ENCODE measurements around the gene ZNF609. TPM values are rescaled to one million over a fixed set of nuclear protein-coding genes. Genes with fewer than 3 reads are reported as not detected.
"Not testable (repeated sequence)": the region's sequence is repeated elsewhere in the genome, so short reads cannot be mapped to it uniquely, and the experiment has no call there.

Gene ZNF609
- polyA plus RNA-seq, 1 donor (not counting 4 experiments of a cell fraction or from before 2014, with no cell fraction given): 16.9 TPM

GRCh38 chr15:64636556-64636955, 176.2 kb downstream of the ZNF609 start:
- H3K9me3 ChIP-seq (ENCODE audit: control insufficient read depth, low read depth, low read length): no peaks in the 10 kb centered on the region
- dilution Hi-C loops (cut with MboI; ENCODE audit: extremely low pct_ligation_motif_present, low sequenced_read_pairs): no loop called here
- peaks cover 22% of the 10 kb centered on the region for H3K79me2 ChIP-seq (ENCODE audit: control insufficient read depth, insufficient read depth, low read length)
- no peak overlapping the region for H2AFZ ChIP-seq (ENCODE audit: control insufficient read depth, low read length)
- no peak overlapping the region for H3K4me3 ChIP-seq (ENCODE audit: control insufficient read depth in 2 of 3, extremely low read depth in 1 of 3, insufficient read depth in 2 of 3, low read depth in 1 of 3, low read length in 3 of 3)
- no peaks in the 10 kb centered on the region for H3K9me1 ChIP-seq (ENCODE audit: control insufficient read depth, extremely low read depth, insufficient read depth, low read length)
- H3K4me2 ChIP-seq (ENCODE audit: control insufficient read depth, extremely low read depth, insufficient read depth, low read depth, low read length): no peak overlapping the region
- H3K27ac ChIP-seq (ENCODE audit: control insufficient read depth, insufficient read depth, low read length): no peak overlapping the region
- H3K27me3 ChIP-seq (ENCODE audit: control insufficient read depth, extremely low read depth, insufficient read depth, low read length): no peaks in the 10 kb centered on the region
- TF ChIP-seq CTCF (optimal IDR thresholded peaks at IDR 0.05 in 1 of 3, IDR thresholded peaks at IDR 0.05 in 1 of 3, conservative IDR thresholded peaks at IDR 0.05 in 1 of 3; ENCODE audit: extremely low read depth in 1 of 3, insufficient read depth in 2 of 3, low read length in 3 of 3) (no peak), EZH2 (IDR thresholded peaks at IDR 0.05; ENCODE audit: low read length) (no peak)
- H3K4me1 ChIP-seq (ENCODE audit: control insufficient read depth, extremely low read depth, insufficient read depth, low read length): peaks cover 20% of the 10 kb centered on the region
- FAIRE-seq: no peak
- H4K20me1 ChIP-seq (ENCODE audit: control insufficient read depth, extremely low read depth, insufficient read depth, low read length): no peaks in the 10 kb centered on the region
- no peak overlapping the region for H3K9ac ChIP-seq (ENCODE audit: control insufficient read depth, extremely low read depth, insufficient read depth, low read length)
- H3K36me3 ChIP-seq (ENCODE audit: control insufficient read depth in 2 of 2, extremely low read depth in 1 of 2, insufficient read depth in 2 of 2, low read length in 2 of 2): peaks cover 0 to 9% of the 10 kb centered on the region in 2 experiments
- DNase-seq (ENCODE audit: low read depth, low spot score): no peak

DNA sequence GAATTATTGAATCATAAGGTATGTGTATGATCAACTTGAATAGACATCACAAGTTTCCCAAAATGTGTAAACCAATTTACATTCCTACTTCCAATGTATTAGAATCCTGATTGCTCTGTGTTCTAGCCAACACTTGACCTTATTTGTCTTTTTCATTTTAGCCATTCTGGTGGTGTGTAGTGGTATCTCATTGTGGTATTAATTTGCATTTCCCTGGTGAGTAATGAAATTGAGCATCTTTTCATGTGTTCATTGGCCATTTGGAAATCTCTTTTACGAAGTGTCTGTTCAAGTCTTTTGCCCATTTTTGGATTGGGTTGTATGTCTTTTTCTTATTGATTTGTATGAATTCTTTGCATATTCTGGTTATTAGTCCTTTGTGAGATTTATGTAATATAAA, 177.0 kb downstream of the ZNF609 start:
- peaks cover 20% of the 10 kb centered on the region for H3K4me1 ChIP-seq (ENCODE audit: control insufficient read depth, extremely low read depth, insufficient read depth, low read length)
- no peak for TF ChIP-seq EZH2 (IDR thresholded peaks at IDR 0.05; ENCODE audit: low read length)
- no peak for TF ChIP-seq CTCF (optimal IDR thresholded peaks at IDR 0.05 in 1 of 3, IDR thresholded peaks at IDR 0.05 in 1 of 3, conservative IDR thresholded peaks at IDR 0.05 in 1 of 3; ENCODE audit: extremely low read depth in 1 of 3, insufficient read depth in 2 of 3, low read length in 3 of 3)
- H3K9me1 ChIP-seq (ENCODE audit: control insufficient read depth, extremely low read depth, insufficient read depth, low read length): no peaks in the 10 kb centered on the region
- dilution Hi-C loops (cut with MboI; ENCODE audit: extremely low pct_ligation_motif_present, low sequenced_read_pairs): no loop called here
- H3K79me2 ChIP-seq (ENCODE audit: control insufficient read depth, insufficient read depth, low read length): peaks cover 20% of the 10 kb centered on the region
- no peaks in the 10 kb centered on the region for H3K27me3 ChIP-seq (ENCODE audit: control insufficient read depth, extremely low read depth, insufficient read depth, low read length)
- H3K36me3 ChIP-seq (ENCODE audit: control insufficient read depth in 2 of 2, extremely low read depth in 1 of 2, insufficient read depth in 2 of 2, low read length in 2 of 2): peaks cover 1 to 9% of the 10 kb centered on the region in 2 experiments
- no peak overlapping the region for H3K27ac ChIP-seq (ENCODE audit: control insufficient read depth, insufficient read depth, low read length)
- no peak overlapping the region for H3K4me3 ChIP-seq (ENCODE audit: control insufficient read depth in 2 of 3, extremely low read depth in 1 of 3, insufficient read depth in 2 of 3, low read depth in 1 of 3, low read length in 3 of 3)
- H4K20me1 ChIP-seq (ENCODE audit: control insufficient read depth, extremely low read depth, insufficient read depth, low read length): no peaks in the 10 kb centered on the region
- no peak for FAIRE-seq
- no peak overlapping the region for H3K9ac ChIP-seq (ENCODE audit: control insufficient read depth, extremely low read depth, insufficient read depth, low read length)
- no peaks in the 10 kb centered on the region for H3K9me3 ChIP-seq (ENCODE audit: control insufficient read depth, low read depth, low read length)
- no peak overlapping the region for H2AFZ ChIP-seq (ENCODE audit: control insufficient read depth, low read length)
- no peak overlapping the region for H3K4me2 ChIP-seq (ENCODE audit: control insufficient read depth, extremely low read depth, insufficient read depth, low read depth, low read length)
- DNase-seq (ENCODE audit: low read depth, low spot score): no peak

GRCh38 chr15:64639744-64640143, 179.4 kb downstream of the ZNF609 start:
- Histone ChIP-seq H3K4me1 (ENCODE audit: control insufficient read depth, extremely low read depth, insufficient read depth, low read length) (peaks cover 15% of the 10 kb centered on the region), H3K79me2 (ENCODE audit: control insufficient read depth, insufficient read depth, low read length) (peaks cover 14% of the 10 kb centered on the region)
- FAIRE-seq; H3K4me2 ChIP-seq (ENCODE audit: control insufficient read depth, extremely low read depth, insufficient read depth, low read depth, low read length); DNase-seq (ENCODE audit: low read depth, low spot score); H2AFZ ChIP-seq (ENCODE audit: control insufficient read depth, low read length); dilution Hi-C loops (cut with MboI; ENCODE audit: extremely low pct_ligation_motif_present, low sequenced_read_pairs); H4K20me1 ChIP-seq (ENCODE audit: control insufficient read depth, extremely low read depth, insufficient read depth, low read length); H3K36me3 ChIP-seq (ENCODE audit: control insufficient read depth in 2 of 2, extremely low read depth in 1 of 2, insufficient read depth in 2 of 2, low read length in 2 of 2); H3K27ac ChIP-seq (ENCODE audit: control insufficient read depth, insufficient read depth, low read length); H3K9me3 ChIP-seq (ENCODE audit: control insufficient read depth, low read depth, low read length); H3K27me3 ChIP-seq (ENCODE audit: control insufficient read depth, extremely low read depth, insufficient read depth, low read length); H3K9ac ChIP-seq (ENCODE audit: control insufficient read depth, extremely low read depth, insufficient read depth, low read length); H3K4me3 ChIP-seq (ENCODE audit: control insufficient read depth in 2 of 3, extremely low read depth in 1 of 3, insufficient read depth in 2 of 3, low read depth in 1 of 3, low read length in 3 of 3); H3K9me1 ChIP-seq (ENCODE audit: control insufficient read depth, extremely low read depth, insufficient read depth, low read length): not testable (repeated sequence)
